ENCODE results near the gene RNPS1. TPM values are rescaled to one million over a fixed set of nuclear protein-coding genes. Genes with fewer than 3 reads are reported as not detected.

RNPS1 gene
- total and polyA plus RNA-seq, 2 experiments from 2014 or later: 315 to 384 TPM

DNA sequence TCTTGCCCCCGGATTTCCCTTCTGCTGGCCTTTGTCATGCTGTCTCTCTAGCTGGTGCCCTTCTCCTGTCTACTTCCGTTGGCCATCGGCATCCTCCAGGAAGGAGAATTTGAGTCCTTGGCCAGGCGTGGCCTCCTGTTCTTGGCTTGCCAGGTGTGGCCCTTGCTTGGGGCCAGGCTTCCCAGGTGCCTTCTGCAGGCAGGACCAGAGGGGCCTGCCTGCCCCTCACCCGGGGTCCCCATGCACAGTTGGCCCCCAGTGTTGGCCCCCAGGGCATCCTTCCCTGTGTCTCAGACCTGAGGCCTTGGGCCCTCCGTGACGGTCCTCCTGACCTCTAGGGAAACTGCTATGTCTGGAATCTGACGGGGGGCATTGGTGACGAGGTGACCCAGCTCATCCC is 60.1 kb downstream of the RNPS1 start:
- H3K4me3 Mint-ChIP-seq: peak overlapping the region; percentile 54; the same call in 2 of the 3 replicates
- ATAC-seq (no peak), DNase-seq (ENCODE audit: low spot score) (no peak)
- Histone ChIP-seq H3K9me2 (ENCODE audit: insufficient read depth) (no peaks in the 10 kb centered on the region), H3K4me3 (no peak overlapping the region), H3F3A (replicated peaks; ENCODE audit: low read depth) (peaks cover 24% of the 10 kb centered on the region; the same call in 1 of the 2 replicates), H2AFZ (no peak overlapping the region), H3K36me3 (ENCODE audit: insufficient read depth) (0 out of 2 replicates have a peak, but pooled peaks cover 5% of the 10 kb centered on the region), H3K27ac (ENCODE audit: low read depth) (no peak overlapping the region), H3K4me1 (ENCODE audit: insufficient read depth) (peaks cover 7% of the 10 kb centered on the region; the same call in 1 of the 2 replicates), H3K4me2 (no peak overlapping the region), H3K79me2 (replicated peaks; ENCODE audit: insufficient read depth) (peaks cover 6% of the 10 kb centered on the region; the same call in 1 of the 2 replicates), H3K27me3 (ENCODE audit: insufficient read depth) (no peaks in the 10 kb centered on the region), H4K20me1 (replicated peaks; ENCODE audit: insufficient read depth) (peaks cover 9% of the 10 kb centered on the region)
- TF ChIP-seq, protein P1, sequence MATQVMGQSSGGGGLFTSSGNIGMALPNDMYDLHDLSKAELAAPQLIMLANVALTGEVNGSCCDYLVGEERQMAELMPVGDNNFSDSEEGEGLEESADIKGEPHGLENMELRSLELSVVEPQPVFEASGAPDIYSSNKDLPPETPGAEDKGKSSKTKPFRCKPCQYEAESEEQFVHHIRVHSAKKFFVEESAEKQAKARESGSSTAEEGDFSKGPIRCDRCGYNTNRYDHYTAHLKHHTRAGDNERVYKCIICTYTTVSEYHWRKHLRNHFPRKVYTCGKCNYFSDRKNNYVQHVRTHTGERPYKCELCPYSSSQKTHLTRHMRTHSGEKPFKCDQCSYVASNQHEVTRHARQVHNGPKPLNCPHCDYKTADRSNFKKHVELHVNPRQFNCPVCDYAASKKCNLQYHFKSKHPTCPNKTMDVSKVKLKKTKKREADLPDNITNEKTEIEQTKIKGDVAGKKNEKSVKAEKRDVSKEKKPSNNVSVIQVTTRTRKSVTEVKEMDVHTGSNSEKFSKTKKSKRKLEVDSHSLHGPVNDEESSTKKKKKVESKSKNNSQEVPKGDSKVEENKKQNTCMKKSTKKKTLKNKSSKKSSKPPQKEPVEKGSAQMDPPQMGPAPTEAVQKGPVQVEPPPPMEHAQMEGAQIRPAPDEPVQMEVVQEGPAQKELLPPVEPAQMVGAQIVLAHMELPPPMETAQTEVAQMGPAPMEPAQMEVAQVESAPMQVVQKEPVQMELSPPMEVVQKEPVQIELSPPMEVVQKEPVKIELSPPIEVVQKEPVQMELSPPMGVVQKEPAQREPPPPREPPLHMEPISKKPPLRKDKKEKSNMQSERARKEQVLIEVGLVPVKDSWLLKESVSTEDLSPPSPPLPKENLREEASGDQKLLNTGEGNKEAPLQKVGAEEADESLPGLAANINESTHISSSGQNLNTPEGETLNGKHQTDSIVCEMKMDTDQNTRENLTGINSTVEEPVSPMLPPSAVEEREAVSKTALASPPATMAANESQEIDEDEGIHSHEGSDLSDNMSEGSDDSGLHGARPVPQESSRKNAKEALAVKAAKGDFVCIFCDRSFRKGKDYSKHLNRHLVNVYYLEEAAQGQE (IDR thresholded peaks at IDR 0.05; ENCODE audit: unreplicated experiment): no peak
- TF ChIP-seq, protein P2, sequence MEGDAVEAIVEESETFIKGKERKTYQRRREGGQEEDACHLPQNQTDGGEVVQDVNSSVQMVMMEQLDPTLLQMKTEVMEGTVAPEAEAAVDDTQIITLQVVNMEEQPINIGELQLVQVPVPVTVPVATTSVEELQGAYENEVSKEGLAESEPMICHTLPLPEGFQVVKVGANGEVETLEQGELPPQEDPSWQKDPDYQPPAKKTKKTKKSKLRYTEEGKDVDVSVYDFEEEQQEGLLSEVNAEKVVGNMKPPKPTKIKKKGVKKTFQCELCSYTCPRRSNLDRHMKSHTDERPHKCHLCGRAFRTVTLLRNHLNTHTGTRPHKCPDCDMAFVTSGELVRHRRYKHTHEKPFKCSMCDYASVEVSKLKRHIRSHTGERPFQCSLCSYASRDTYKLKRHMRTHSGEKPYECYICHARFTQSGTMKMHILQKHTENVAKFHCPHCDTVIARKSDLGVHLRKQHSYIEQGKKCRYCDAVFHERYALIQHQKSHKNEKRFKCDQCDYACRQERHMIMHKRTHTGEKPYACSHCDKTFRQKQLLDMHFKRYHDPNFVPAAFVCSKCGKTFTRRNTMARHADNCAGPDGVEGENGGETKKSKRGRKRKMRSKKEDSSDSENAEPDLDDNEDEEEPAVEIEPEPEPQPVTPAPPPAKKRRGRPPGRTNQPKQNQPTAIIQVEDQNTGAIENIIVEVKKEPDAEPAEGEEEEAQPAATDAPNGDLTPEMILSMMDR (conservative IDR thresholded peaks at IDR 0.05; ENCODE audit: low read depth in 2 of 2): no peak
- no peak for TF ChIP-seq NANOG (IDR thresholded peaks at IDR 0.05; ENCODE audit: borderline replicate concordance)
- TF ChIP-seq ZNF114 (CRISPR knock-in tag; IDR thresholded peaks at IDR 0.05): no peak
- TF ChIP-seq JUNB (IDR thresholded peaks at IDR 0.05; ENCODE audit: unreplicated experiment): no peak
- TF ChIP-seq CREB1 (CRISPR knock-in tag; IDR thresholded peaks at IDR 0.05; ENCODE audit: low read depth): no peak
- TF ChIP-seq, protein P3, sequence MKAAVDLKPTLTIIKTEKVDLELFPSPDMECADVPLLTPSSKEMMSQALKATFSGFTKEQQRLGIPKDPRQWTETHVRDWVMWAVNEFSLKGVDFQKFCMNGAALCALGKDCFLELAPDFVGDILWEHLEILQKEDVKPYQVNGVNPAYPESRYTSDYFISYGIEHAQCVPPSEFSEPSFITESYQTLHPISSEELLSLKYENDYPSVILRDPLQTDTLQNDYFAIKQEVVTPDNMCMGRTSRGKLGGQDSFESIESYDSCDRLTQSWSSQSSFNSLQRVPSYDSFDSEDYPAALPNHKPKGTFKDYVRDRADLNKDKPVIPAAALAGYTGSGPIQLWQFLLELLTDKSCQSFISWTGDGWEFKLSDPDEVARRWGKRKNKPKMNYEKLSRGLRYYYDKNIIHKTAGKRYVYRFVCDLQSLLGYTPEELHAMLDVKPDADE (IDR thresholded peaks at IDR 0.05): no peak
- TF ChIP-seq ZNF331 (CRISPR knock-in tag; IDR thresholded peaks at IDR 0.05; ENCODE audit: low read depth): no peak
- TF ChIP-seq EZH2 (IDR thresholded peaks at IDR 0.05; ENCODE audit: low read depth, unreplicated experiment): no peak
- TF ChIP-seq EZH2phosphoT487 (IDR thresholded peaks at IDR 0.05; ENCODE audit: unreplicated experiment): no peak
- no peak for TF ChIP-seq POLR2AphosphoS5 (IDR thresholded peaks at IDR 0.05; ENCODE audit: low read depth)
- TF ChIP-seq, protein P4, sequence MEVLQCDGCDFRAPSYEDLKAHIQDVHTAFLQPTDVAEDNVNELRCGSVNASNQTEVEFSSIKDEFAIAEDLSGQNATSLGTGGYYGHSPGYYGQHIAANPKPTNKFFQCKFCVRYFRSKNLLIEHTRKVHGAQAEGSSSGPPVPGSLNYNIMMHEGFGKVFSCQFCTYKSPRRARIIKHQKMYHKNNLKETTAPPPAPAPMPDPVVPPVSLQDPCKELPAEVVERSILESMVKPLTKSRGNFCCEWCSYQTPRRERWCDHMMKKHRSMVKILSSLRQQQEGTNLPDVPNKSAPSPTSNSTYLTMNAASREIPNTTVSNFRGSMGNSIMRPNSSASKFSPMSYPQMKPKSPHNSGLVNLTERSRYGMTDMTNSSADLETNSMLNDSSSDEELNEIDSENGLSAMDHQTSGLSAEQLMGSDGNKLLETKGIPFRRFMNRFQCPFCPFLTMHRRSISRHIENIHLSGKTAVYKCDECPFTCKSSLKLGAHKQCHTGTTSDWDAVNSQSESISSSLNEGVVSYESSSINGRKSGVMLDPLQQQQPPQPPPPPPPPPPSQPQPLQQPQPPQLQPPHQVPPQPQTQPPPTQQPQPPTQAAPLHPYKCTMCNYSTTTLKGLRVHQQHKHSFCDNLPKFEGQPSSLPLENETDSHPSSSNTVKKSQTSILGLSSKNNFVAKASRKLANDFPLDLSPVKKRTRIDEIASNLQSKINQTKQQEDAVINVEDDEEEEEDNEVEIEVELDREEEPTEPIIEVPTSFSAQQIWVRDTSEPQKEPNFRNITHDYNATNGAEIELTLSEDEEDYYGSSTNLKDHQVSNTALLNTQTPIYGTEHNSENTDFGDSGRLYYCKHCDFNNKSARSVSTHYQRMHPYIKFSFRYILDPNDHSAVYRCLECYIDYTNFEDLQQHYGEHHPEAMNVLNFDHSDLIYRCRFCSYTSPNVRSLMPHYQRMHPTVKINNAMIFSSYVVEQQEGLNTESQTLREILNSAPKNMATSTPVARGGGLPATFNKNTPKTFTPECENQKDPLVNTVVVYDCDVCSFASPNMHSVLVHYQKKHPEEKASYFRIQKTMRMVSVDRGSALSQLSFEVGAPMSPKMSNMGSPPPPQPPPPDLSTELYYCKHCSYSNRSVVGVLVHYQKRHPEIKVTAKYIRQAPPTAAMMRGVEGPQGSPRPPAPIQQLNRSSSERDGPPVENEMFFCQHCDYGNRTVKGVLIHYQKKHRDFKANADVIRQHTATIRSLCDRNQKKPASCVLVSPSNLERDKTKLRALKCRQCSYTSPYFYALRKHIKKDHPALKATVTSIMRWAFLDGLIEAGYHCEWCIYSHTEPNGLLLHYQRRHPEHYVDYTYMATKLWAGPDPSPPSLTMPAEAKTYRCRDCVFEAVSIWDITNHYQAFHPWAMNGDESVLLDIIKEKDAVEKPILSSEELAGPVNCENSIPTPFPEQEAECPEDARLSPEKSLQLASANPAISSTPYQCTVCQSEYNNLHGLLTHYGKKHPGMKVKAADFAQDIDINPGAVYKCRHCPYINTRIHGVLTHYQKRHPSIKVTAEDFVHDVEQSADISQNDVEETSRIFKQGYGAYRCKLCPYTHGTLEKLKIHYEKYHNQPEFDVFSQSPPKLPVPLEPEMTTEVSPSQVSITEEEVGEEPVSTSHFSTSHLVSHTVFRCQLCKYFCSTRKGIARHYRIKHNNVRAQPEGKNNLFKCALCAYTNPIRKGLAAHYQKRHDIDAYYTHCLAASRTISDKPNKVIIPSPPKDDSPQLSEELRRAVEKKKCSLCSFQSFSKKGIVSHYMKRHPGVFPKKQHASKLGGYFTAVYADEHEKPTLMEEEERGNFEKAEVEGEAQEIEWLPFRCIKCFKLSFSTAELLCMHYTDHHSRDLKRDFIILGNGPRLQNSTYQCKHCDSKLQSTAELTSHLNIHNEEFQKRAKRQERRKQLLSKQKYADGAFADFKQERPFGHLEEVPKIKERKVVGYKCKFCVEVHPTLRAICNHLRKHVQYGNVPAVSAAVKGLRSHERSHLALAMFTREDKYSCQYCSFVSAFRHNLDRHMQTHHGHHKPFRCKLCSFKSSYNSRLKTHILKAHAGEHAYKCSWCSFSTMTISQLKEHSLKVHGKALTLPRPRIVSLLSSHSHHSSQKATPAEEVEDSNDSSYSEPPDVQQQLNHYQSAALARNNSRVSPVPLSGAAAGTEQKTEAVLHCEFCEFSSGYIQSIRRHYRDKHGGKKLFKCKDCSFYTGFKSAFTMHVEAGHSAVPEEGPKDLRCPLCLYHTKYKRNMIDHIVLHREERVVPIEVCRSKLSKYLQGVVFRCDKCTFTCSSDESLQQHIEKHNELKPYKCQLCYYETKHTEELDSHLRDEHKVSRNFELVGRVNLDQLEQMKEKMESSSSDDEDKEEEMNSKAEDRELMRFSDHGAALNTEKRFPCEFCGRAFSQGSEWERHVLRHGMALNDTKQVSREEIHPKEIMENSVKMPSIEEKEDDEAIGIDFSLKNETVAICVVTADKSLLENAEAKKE (CRISPR knock-in tag; IDR thresholded peaks at IDR 0.05): no peak
- TF ChIP-seq STAT1 (IDR thresholded peaks at IDR 0.05; ENCODE audit: unreplicated experiment): no peak
- peaks cover 23% of the 10 kb centered on the region for H3K4me1 Mint-ChIP-seq
- H3K27ac Mint-ChIP-seq: no peak overlapping the region
- peaks cover 26% of the 10 kb centered on the region for H3K36me3 Mint-ChIP-seq (ENCODE audit: low read depth)
- no peaks in the 10 kb centered on the region for H3K9me3 Mint-ChIP-seq
- peaks cover 16% of the 10 kb centered on the region for H3K27me3 Mint-ChIP-seq (ENCODE audit: insufficient read depth, low read depth, poor library complexity)

All from GM23338 (cell line).